GM10266 (cell line): ENCODE data around the gene SSH2.

Experiments
- DNase-seq: peaks from one replicate; pipeline ENCODE4 v3.0.0; 2012; ENCODE audit errors: extremely low spot score
- CTCF ChIP-seq: IDR thresholded peaks from 2 replicates; pipeline ENCODE4 v1.5.1; 2012; ENCODE audit warnings: mild to moderate bottlenecking, low read depth; ENCODE audit not compliant: control insufficient read depth, insufficient read depth; ENCODE audit errors: missing control alignments

SSH2 gene

DNA sequence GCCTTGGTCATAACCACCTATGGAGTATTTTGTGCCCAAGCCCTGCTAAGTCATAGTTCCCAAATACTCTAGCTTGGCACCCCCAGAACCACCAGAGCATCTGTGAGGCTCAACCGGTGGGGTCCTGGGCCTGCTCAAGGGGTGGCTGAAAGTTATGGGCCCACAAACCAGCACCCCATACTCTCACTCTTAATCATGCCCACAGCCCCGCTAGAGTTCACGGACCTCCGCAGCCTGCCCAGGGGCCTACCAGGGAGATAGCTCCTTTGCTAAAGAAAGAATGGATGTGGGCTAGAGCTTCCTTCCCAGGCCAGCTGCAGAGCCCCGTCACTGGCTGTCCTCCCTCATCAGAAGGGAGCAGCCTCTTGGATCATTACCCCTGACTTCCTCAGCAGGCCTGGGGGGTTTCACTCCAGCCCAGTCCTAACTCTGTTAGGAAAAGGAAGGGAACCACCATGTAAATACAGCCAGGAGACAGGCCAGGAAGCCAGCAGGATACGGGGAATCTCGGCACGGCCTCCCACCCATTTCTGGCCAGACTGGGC lies 341.9 kb downstream of the SSH2 start:
- no peak for DNase-seq
- no peak for TF ChIP-seq CTCF

DNA sequence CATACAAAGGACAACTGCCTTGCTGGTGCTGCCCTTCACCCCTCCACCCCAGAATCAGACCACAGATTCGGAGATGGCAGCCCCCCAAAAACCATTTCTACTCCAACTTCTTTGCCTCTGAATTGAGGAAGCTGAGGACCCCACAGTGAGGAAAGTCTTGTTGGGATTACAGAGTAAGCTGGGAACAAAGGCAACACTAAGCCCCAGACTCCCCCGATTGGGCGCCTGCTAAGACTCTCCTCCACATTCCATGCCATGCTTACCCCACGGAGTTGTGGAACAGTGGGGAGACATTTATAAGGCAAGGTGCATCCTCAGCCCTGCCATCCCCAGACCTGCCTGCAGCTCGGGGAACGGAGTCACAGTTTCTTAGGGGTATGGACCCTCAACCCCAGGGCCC lies 342.4 kb downstream of the SSH2 start:
- TF ChIP-seq CTCF, result no peak
- DNase-seq, result no peak

DNA sequence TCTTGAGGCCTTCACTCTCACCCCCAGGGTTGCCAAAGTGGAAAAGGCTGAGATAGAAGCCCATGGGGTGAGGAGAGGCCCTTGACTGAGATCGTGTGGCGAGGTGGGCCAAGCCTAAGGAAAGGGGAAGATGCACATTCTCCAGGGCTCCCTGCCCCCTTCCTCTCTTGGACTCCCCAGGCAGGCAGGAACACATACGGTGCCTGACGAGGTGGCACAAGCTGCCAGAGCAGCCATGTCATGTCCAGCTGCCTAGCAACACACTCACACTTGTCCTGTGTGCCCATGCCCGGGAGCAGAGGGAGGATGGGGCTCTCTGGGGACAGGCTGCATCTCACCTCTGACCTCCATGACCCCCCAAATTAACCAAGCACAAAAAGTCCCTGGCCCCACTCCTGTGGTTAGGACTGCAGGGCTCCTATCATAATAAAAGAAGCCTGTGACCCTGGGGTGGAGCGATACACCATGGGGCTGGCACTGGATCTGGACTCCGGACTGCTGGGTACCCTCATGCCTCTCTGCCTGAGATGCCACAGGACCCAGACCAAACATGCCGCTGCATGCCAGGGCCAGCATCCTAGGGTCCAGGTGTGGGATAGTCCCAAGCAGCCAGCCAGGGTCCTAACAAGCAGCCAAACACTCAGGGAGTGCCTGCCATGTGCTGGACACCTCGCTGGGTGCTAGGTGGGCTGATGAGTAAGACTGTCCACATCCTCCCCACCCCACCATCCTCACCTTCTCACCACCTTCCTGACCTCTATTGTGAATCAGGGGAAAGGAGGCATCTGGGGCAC lies 343.2 kb downstream of the SSH2 start:
- DNase-seq, result no peak
- no peak for TF ChIP-seq CTCF

- TF ChIP-seq CTCF, result peak; percentile 61
- DNase-seq, result peak; percentile 66
These were observed 344.8 kb downstream of the SSH2 start for GRCh38 chr17:29585080-29585751.

DNA sequence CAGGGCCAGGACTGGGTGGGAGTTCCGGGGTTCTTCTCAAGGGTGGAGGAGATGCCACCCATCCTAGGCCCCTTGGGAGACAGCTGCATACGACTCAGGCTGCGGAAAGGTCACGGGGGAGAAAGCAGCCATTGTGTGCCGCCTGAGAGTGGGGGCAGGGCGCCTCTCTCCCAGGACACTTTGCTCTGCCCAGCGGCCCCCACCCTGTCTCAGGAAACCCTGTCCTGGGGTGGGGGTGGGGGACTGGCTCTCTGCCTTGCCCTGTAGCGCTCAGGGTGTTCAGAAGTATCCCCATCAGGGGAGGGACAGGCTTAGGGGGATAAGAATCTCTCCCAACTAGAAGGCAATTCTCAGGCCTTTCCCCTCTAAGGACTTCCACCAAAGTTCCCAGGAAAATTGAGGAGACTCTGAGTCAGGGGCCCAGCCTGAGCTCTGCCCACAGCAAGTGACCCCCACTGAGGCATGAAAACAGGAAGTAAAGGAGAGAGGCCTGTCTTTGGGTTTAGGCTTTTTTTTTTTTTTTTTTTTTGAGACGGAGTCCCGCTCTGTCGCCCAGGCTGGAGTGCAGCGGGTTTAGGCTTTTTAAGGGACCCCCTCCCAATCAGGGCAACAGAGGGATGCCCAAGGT lies 345.5 kb downstream of the SSH2 start:
- DNase-seq, result no peak
- no peak for TF ChIP-seq CTCF

DNA sequence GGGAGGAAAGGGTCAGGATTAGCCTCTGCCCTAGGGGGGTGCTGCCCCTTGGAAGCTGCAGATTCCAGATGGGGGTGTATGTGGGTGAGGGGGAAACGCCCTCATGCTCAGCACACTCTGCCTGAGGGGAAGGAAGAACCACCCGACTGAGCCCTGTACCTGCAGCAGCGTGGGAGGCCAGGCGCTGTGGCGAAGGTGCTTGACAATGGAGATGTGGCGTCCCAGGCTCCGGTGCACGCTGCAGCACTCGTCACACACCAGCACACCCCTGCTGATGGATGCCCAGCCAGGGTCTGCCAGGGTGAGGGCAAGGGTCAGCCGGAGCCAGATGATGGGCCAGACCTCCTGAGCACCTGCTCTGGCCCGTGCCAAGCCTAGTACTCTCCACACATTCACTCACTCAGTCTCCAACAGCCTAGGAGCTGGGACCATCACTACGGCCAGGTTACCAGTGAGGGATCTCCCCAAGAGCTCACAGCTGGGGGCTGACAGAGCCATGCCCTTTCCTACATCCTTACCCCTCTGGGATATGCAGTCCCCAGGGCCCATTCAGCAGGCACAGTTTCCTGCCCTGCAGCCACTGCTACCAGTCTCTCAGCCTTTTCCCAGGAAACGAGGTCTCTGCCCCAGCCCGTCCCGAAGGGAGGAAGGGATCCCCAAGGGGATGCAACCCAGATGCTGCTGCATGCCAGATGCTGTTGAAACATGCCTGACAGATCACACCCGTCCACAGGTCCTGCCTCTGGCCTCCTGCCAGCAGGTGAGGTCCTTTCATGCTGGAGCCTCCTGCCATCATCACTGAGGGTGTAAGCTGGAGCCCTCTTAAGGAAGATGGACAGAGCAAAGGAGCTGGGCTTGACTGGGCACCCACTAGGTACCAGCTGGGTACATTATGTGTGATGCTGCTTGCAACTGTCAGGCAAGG lies 346.4 kb downstream of the SSH2 start:
- DNase-seq, result no peak
- no peak for TF ChIP-seq CTCF
